ENCODE data around the gene LILRB3. TPM values are rescaled to one million over a fixed set of nuclear protein-coding genes. Genes with fewer than 3 reads are reported as not detected.
"Not testable (repeated sequence)": the region's sequence is repeated elsewhere in the genome, so short reads cannot be mapped to it uniquely, and the experiment has no call there.

The LILRB3 gene
- total RNA-seq, 4 donors from 2014 or later = 0.34 to 5.7 (median 2.9) TPM

DNA sequence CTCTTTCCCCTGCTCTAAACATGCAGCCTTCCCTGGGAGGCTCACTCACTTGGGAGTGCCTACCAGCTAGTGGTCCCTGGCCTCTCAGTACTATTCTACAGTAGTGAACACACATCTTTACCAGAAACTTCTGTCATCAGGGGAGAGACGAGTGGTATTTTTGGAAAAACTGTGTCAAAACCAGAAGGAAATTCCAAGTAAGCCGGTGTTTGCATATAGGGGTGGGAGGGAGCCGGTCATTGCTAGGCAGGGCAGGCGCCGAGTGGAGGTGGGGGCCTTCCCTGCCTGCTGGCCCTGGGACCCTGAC is 15.2 kb downstream of the LILRB3 start:
- TF ChIP-seq POLR2AphosphoS5 (IDR thresholded peaks at IDR 0.05) (no peak), EP300 (IDR thresholded peaks at IDR 0.05) (no peak), POLR2A (IDR thresholded peaks at IDR 0.05) (no peak)
- TF ChIP-seq, protein P1, sequence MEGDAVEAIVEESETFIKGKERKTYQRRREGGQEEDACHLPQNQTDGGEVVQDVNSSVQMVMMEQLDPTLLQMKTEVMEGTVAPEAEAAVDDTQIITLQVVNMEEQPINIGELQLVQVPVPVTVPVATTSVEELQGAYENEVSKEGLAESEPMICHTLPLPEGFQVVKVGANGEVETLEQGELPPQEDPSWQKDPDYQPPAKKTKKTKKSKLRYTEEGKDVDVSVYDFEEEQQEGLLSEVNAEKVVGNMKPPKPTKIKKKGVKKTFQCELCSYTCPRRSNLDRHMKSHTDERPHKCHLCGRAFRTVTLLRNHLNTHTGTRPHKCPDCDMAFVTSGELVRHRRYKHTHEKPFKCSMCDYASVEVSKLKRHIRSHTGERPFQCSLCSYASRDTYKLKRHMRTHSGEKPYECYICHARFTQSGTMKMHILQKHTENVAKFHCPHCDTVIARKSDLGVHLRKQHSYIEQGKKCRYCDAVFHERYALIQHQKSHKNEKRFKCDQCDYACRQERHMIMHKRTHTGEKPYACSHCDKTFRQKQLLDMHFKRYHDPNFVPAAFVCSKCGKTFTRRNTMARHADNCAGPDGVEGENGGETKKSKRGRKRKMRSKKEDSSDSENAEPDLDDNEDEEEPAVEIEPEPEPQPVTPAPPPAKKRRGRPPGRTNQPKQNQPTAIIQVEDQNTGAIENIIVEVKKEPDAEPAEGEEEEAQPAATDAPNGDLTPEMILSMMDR (IDR thresholded peaks at IDR 0.05) = no peak
- 79% methylated on average over 5 of the region's 5 CpGs for WGBS
- no peaks in the 10 kb centered on the region for H3K9me3 ChIP-seq
- H3K4me1 ChIP-seq = peaks cover 70% of the 10 kb centered on the region
- no peak overlapping the region for H3K4me3 ChIP-seq
- DNase-seq (ENCODE audit: low spot score in 2 of 2) = no peak
- H3K27me3 ChIP-seq = no peaks in the 10 kb centered on the region
- peaks cover 55% of the 10 kb centered on the region for H3K36me3 ChIP-seq
- peak overlapping the region; percentile 55 for H3K27ac ChIP-seq

DNA sequence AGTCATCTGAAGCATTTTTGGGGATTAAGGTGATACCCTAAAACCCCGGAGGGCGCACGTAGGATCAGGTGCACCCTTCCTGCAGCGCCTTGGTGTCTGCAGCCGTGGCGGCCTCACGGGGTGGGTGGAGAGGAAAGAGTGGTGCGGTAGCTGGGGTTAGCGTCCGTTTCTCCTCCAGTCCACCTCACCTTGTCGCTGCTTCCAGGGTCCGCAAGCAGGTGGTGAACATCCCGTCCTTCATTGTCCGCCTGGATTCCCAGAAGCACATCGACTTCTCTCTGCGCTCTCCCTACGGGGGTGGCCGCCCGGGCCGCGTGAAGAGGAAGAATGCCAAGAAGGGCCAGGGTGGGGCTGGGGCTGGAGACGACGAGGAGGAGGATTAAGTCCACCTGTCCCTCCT is 15.6 kb downstream of the LILRB3 start:
- not testable (repeated sequence) for H3K27me3 ChIP-seq; H3K9me3 ChIP-seq; DNase-seq (ENCODE audit: low spot score in 2 of 2); H3K4me3 ChIP-seq
- Histone ChIP-seq H3K36me3 (peaks cover 60% of the 10 kb centered on the region), H3K4me1 (peaks cover 74% of the 10 kb centered on the region), H3K27ac (peak overlapping the region; percentile 55)
- 62% methylated on average over 17 of the region's 23 CpGs for WGBS

DNA sequence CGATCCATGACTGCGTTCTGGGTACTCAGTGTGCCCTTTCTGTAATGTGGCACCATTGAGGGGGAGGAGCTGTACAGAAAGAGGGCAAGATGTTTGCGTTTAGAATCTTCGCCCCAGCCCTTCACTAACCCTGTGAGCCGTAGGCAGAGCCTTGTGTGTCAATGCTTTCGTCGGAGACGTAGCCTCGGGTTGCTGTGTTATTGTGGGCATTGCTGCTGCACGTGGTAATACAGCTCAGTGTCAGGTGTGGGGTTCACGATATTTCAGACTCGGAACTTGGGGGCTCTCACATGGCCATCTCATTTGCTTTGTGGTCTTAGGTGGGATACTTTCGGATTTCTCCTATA is 16.0 kb downstream of the LILRB3 start:
- TF ChIP-seq, protein P1 (IDR thresholded peaks at IDR 0.05) = no peak
- TF ChIP-seq EP300 (IDR thresholded peaks at IDR 0.05) (no peak), POLR2A (IDR thresholded peaks at IDR 0.05) (no peak), POLR2AphosphoS5 (IDR thresholded peaks at IDR 0.05) (no peak)
- H3K4me1 ChIP-seq = peaks cover 78% of the 10 kb centered on the region
- no peak for DNase-seq (ENCODE audit: low spot score in 2 of 2)
- WGBS = 77% methylated on average over 10 of the region's 13 CpGs
- H3K27ac ChIP-seq = peak overlapping the region; percentile 55
- no peaks in the 10 kb centered on the region for H3K27me3 ChIP-seq
- H3K36me3 ChIP-seq = peaks cover 62% of the 10 kb centered on the region
- H3K9me3 ChIP-seq = no peaks in the 10 kb centered on the region
- H3K4me3 ChIP-seq = no peak overlapping the region

DNA sequence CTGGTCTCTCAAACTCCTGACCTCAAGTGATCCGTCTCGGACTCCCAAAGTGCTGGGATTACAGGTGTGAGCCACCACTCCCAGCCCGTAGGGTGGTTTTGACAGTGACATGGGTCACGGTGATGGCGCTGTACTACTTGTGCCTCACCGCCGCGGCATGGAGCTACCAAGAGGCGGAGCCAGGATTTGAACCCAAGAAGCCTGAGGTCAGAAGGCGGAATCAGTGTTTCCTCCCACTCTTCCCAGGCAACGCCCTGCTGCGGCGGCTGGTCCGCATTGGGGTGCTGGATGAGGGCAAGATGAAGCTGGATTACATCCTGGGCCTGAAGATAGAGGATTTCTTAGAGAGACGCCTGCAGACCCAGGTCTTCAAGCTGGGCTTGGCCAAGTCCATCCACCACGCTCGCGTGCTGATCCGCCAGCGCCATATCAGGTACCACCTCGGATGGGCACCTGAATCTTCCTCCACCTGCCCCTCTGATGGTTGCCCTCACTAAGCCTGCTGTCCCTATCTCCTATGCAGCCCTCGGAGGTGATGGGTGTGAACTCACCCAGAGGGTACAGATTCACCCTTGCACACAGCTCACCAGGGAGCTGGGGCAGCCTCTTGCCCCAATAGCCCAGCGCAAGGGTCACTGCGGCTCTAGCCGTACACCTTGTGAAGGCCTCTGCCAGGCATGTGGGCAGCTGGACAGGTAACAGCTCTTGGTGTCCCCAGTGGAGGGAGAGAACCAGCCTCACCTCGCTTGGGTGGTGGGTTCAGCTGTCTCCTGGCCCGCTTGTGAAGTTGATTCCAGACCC is 16.6 kb downstream of the LILRB3 start:
- no peak overlapping the region for H3K27ac ChIP-seq
- TF ChIP-seq, protein P1 (IDR thresholded peaks at IDR 0.05) = no peak
- TF ChIP-seq EP300 (IDR thresholded peaks at IDR 0.05) (no peak), POLR2A (IDR thresholded peaks at IDR 0.05) (no peak), POLR2AphosphoS5 (IDR thresholded peaks at IDR 0.05) (no peak)
- 87% methylated on average over 15 of the region's 27 CpGs for WGBS

DNA sequence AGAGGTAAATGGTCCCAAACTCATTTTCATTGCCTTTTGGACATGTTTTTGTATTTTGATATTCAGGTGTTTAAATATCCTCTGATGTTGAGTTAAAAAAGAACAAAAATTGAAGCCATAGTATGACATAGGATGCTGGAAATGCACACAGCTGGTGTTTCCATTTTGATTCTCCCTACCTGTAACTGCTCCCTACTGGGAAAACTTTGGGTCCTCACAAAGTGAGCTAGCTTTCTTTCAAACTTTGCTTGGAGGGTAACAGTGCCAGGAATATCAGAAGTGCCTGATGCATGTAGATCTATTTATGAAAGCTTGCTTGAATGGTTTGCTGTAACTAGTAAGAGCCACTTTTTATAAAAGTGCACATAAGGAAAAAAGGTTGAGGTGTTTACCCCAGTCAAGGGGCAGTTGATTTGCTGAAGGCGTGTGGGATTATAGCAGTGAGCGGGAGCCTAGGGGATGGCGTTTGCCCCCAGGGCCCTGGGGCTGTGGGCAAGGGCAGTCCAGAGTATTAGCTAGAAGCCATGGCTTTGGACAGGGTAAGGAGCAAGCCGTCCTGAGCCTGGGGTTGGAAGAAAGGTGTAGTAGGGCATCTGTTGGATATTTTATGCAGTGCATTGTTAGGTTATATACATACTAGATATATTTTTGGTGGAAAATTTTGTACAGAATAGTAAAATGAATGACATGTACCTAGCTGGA is 17.9 kb downstream of the LILRB3 start:
- peaks cover 85% of the 10 kb centered on the region for H3K4me1 ChIP-seq
- no peak overlapping the region for H3K27ac ChIP-seq
- H3K9me3 ChIP-seq = no peaks in the 10 kb centered on the region
- WGBS = 84% methylated on average over 4 of the region's 4 CpGs
- no peaks in the 10 kb centered on the region for H3K27me3 ChIP-seq
- no peak for DNase-seq (ENCODE audit: low spot score in 2 of 2)
- no peak overlapping the region for H3K4me3 ChIP-seq
- TF ChIP-seq POLR2A (IDR thresholded peaks at IDR 0.05) = no peak
- TF ChIP-seq, protein P1 (IDR thresholded peaks at IDR 0.05) = no peak
- TF ChIP-seq EP300 (IDR thresholded peaks at IDR 0.05) = no peak
- no peak for TF ChIP-seq POLR2AphosphoS5 (IDR thresholded peaks at IDR 0.05)
- H3K36me3 ChIP-seq = peaks cover 62% of the 10 kb centered on the region

More for the DNA sequence above, 16.6 kb downstream of the LILRB3 start:
- no peak overlapping the region for H3K4me3 ChIP-seq
- H3K4me1 ChIP-seq = peaks cover 84% of the 10 kb centered on the region
- no peak for DNase-seq (ENCODE audit: low spot score in 2 of 2)
- H3K27me3 ChIP-seq = no peaks in the 10 kb centered on the region
- peaks cover 62% of the 10 kb centered on the region for H3K36me3 ChIP-seq
- H3K9me3 ChIP-seq = no peaks in the 10 kb centered on the region

Measured in suprapubic skin (tissue), 4 donors.